Ishikawa (cell line): ENCODE data around the gene MCU.

Source experiments
- CEBPB ChIP-seq: IDR thresholded peaks from 2 replicates; pipeline ENCODE4 v1.6.1; 2012
- CREB1 ChIP-seq: IDR thresholded peaks from 2 replicates; pipeline ENCODE4 v1.6.1; 2012; ENCODE audit warnings: low read depth
- EGR1 ChIP-seq: IDR thresholded peaks from 2 replicates; pipeline ENCODE4 v1.6.1; 2012
- EP300 ChIP-seq: IDR thresholded peaks from 2 replicates; pipeline ENCODE4 v1.6.1; 2012; ENCODE audit warnings: borderline replicate concordance
- FOXM1 ChIP-seq: IDR thresholded peaks from 2 replicates; pipeline ENCODE4 v1.6.1; 2012; ENCODE audit warnings: low read depth, borderline replicate concordance
- NFIC ChIP-seq: IDR thresholded peaks from 2 replicates; pipeline ENCODE4 v1.6.1; 2012
- RAD21 ChIP-seq: IDR thresholded peaks from 2 replicates; pipeline ENCODE4 v1.6.1; 2012; ENCODE audit warnings: low read depth
- TAF1 ChIP-seq: IDR thresholded peaks from 2 replicates; pipeline ENCODE4 v1.6.1; 2012; ENCODE audit warnings: low read depth, mild to moderate bottlenecking
- TCF12 ChIP-seq: IDR thresholded peaks from 2 replicates; pipeline ENCODE4 v1.6.1; 2012; ENCODE audit warnings: low read depth
- TEAD4 ChIP-seq: IDR thresholded peaks from 2 replicates; pipeline ENCODE4 v1.6.1; 2012
- USF1 ChIP-seq: IDR thresholded peaks from 2 replicates; pipeline ENCODE4 v1.6.1; 2012
- YY1 ChIP-seq: IDR thresholded peaks from 2 replicates; pipeline ENCODE4 v1.6.1; 2012; ENCODE audit warnings: low read depth
- ZBTB7A ChIP-seq: IDR thresholded peaks from 2 replicates; pipeline ENCODE4 v1.6.1; 2012; ENCODE audit warnings: low read depth
- TF ChIP-seq, protein P1 (sequence below): IDR thresholded peaks from 2 replicates; pipeline ENCODE4 v1.6.1; 2012
- TF ChIP-seq, protein P2 (sequence below): IDR thresholded peaks from 2 replicates; pipeline ENCODE4 v1.6.1; 2012; ENCODE audit warnings: low read depth, mild to moderate bottlenecking

The MCU gene

DNA sequence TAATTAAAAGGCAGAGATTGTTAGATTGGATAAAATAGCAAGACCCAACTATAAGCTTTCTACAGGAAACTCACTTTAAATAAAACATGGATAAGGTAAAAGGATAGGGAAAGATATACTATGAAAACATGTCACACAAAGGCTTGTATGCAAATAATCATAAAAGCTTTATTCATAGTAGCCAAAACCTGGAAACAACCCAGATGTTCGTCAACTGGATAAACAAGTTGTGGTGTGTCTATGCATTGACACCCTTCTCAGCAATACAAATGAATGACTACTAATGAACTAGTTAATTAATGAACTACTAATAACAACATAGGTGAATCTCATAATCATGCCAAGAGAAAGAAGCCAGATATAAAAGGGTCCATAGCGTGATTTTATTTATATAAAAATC is 163.8 kb downstream of the MCU start:
- no peak for TF ChIP-seq FOXM1
- no peak for TF ChIP-seq CEBPB
- TF ChIP-seq TCF12 = no peak
- TF ChIP-seq RAD21 = no peak
- TF ChIP-seq NFIC = no peak
- TF ChIP-seq CREB1 = no peak
- no peak for TF ChIP-seq EP300
- TF ChIP-seq, protein P1, sequence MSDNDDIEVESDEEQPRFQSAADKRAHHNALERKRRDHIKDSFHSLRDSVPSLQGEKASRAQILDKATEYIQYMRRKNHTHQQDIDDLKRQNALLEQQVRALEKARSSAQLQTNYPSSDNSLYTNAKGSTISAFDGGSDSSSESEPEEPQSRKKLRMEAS = no peak
- TF ChIP-seq EGR1 = no peak
- no peak for TF ChIP-seq USF1
- no peak for TF ChIP-seq ZBTB7A

DNA sequence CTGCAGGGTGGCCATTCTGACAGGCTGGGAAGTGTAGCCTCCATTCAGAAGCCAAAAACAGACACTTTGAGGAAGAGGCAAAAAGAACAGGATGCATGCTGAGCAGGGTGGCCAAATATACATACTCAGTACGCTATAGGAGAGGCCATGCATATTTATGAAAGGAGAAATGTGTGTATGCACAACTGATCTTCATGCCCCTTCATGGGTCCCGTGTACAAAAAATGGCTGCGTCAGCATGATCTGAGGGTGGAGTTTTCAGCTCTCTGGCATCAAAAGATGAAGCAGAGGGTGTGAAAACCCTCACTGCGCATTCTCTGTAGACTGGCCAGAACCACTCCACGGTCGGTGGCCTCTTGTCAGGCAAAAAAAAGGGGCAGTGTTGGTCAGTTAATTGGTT is 166.1 kb downstream of the MCU start:
- no peak for TF ChIP-seq NFIC
- TF ChIP-seq YY1 = no peak
- TF ChIP-seq ZBTB7A = no peak
- no peak for TF ChIP-seq USF1

GRCh38 chr10:72862957-72863356 is 171.0 kb downstream of the MCU start:
- TF ChIP-seq CEBPB (no peak), YY1 (no peak), EGR1 (no peak), RAD21 (no peak), ZBTB7A (no peak), TCF12 (no peak), USF1 (no peak), EP300 (no peak), CREB1 (no peak)
- TF ChIP-seq, protein P1 = no peak

- no peak for TF ChIP-seq ZBTB7A
- no peak for TF ChIP-seq TEAD4
- peak; percentile 78 for TF ChIP-seq RAD21
- no peak for TF ChIP-seq YY1
Measured at GRCh38 chr10:72875250-72876055, 183.5 kb downstream of the MCU start.

- TF ChIP-seq, protein P1 = no peak
- TF ChIP-seq EGR1 = no peak
Measured at GRCh38 chr10:72879245-72879644, 187.3 kb downstream of the MCU start.

DNA sequence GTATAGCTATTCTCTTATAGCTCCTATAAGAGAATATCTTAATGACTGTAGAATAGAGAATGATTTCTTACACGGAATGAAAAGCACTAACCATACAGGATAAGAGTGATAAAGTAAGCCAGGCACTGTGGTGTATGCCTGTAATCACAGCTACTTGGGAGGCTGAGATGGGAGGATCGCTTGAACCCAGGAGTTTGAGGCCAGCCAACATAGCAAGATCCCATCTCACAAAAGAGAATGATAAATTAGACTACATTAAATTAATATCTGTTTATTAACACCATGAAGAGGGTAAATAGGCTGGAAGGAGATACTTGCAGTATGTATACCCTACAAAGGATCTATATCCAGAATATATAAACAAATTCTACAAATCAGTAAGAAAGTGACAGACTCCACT is 189.3 kb downstream of the MCU start:
- TF ChIP-seq FOXM1 (no peak), EP300 (no peak), TCF12 (no peak), TAF1 (no peak), EGR1 (no peak), CEBPB (no peak), TEAD4 (no peak), YY1 (no peak)
- TF ChIP-seq, protein P1 = no peak

DNA sequence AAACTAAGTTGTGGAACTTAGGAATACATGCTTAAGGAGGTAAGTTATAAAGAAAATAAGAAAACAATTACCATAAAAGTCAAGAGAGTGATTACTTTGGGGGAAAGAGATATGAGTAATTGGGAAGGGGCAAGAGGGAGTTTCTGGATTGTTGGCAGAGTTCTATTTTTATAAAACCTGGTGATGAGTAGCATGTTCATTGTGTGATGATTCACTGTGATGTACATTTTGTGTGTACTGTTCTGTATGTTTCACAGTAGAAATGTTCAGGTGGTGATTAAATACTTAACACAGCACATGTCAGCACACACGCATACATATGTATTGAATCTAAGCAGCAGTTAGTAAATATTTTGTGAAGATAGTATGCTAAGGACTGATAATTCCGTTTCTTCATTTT is 191.9 kb downstream of the MCU start:
- no peak for TF ChIP-seq ZBTB7A
- TF ChIP-seq YY1 = no peak
- no peak for TF ChIP-seq RAD21
- TF ChIP-seq USF1 = no peak
- TF ChIP-seq, protein P1 = no peak
- TF ChIP-seq CREB1 = no peak
- TF ChIP-seq CEBPB = no peak
- TF ChIP-seq TCF12 = no peak
- TF ChIP-seq FOXM1 = no peak
- no peak for TF ChIP-seq NFIC
- TF ChIP-seq, protein P2, sequence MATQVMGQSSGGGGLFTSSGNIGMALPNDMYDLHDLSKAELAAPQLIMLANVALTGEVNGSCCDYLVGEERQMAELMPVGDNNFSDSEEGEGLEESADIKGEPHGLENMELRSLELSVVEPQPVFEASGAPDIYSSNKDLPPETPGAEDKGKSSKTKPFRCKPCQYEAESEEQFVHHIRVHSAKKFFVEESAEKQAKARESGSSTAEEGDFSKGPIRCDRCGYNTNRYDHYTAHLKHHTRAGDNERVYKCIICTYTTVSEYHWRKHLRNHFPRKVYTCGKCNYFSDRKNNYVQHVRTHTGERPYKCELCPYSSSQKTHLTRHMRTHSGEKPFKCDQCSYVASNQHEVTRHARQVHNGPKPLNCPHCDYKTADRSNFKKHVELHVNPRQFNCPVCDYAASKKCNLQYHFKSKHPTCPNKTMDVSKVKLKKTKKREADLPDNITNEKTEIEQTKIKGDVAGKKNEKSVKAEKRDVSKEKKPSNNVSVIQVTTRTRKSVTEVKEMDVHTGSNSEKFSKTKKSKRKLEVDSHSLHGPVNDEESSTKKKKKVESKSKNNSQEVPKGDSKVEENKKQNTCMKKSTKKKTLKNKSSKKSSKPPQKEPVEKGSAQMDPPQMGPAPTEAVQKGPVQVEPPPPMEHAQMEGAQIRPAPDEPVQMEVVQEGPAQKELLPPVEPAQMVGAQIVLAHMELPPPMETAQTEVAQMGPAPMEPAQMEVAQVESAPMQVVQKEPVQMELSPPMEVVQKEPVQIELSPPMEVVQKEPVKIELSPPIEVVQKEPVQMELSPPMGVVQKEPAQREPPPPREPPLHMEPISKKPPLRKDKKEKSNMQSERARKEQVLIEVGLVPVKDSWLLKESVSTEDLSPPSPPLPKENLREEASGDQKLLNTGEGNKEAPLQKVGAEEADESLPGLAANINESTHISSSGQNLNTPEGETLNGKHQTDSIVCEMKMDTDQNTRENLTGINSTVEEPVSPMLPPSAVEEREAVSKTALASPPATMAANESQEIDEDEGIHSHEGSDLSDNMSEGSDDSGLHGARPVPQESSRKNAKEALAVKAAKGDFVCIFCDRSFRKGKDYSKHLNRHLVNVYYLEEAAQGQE = no peak
- TF ChIP-seq TAF1 = no peak
- TF ChIP-seq EP300 = no peak
- no peak for TF ChIP-seq EGR1
